ENCODE data around the gene PLB1.

The PLB1 gene

GRCh38 chr2:28567061-28567471 is 71.2 kb downstream of the PLB1 start:
- intact Hi-C loops (cut with DNase I; ENCODE audit: low total_unique reads), result loop anchor here (10.0 kb wide), 1 partner anchor 318 kb away; no protein-coding TSS in a partner anchor

DNA sequence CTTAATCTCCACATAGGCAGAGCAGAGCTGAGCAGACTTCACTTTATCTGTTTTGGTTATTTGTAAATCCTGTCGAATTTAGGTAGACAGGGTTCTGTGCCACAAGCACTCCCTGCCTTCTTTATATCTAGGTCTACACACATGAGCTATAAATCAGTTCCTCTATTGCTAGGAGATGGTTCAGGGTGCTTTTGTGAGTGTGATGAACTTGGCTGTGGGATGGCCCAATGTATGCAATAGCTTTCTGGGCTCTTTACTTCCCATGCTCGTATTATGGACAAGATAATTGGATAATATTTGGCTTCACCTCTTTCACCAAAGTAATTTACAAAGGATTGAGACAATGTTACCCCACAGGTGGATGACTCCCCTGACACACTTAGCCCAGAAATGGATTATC is 72.2 kb downstream of the PLB1 start:
- Histone ChIP-seq H3K27me3 (no peaks in the 10 kb centered on the region), H3K4me3 (no peak overlapping the region), H3K4me1 (peaks cover 0 to 27% (median 5%) of the 10 kb centered on the region in 4 donors), H3K36me3 (no peaks in the 10 kb centered on the region), H3K27ac (no peak overlapping the region), H3K9me3 (no peaks in the 10 kb centered on the region)
- intact Hi-C loops (cut with DNase I; ENCODE audit: low total_unique reads), result loop anchor here (10.0 kb wide), 1 partner anchor 317 kb away; no protein-coding TSS in a partner anchor
- no peak for TF ChIP-seq CTCF (IDR thresholded peaks at IDR 0.05)
- no peak for DNase-seq

More at GRCh38 chr2:28567061-28567471, 71.2 kb downstream of the PLB1 start:
- Histone ChIP-seq H3K27me3 (no peaks in the 10 kb centered on the region), H3K4me3 (peak overlapping the region; percentile 55 to 67), H3K4me1 (peaks cover 0 to 27% (median 5%) of the 10 kb centered on the region in 4 donors), H3K9me3 (no peaks in the 10 kb centered on the region), H3K27ac (peak overlapping the region; percentile 57 to 62), H3K36me3 (no peaks in the 10 kb centered on the region)
- DNase-seq, result no peak
- TF ChIP-seq CTCF (IDR thresholded peaks at IDR 0.05), result no peak

- Histone ChIP-seq H3K27me3 (no peaks in the 10 kb centered on the region), H3K36me3 (no peaks in the 10 kb centered on the region), H3K9me3 (no peaks in the 10 kb centered on the region), H3K4me3 (no peak overlapping the region), H3K27ac (no peak overlapping the region), H3K4me1 (peaks cover 0 to 27% (median 5%) of the 10 kb centered on the region in 4 donors)
- no peak for DNase-seq
- intact Hi-C loops (cut with DNase I; ENCODE audit: low total_unique reads), result loop anchor here (10.0 kb wide), 1 partner anchor 316 kb away; no protein-coding TSS in a partner anchor
- no peak for TF ChIP-seq CTCF (IDR thresholded peaks at IDR 0.05)
Observed at GRCh38 chr2:28568533-28568932, 72.7 kb downstream of the PLB1 start.

- H3K27me3 ChIP-seq, result no peaks in the 10 kb centered on the region
- H3K27ac ChIP-seq, result no peak overlapping the region
- peaks cover 0 to 27% (median 5%) of the 10 kb centered on the region in 4 donors for H3K4me1 ChIP-seq
- intact Hi-C loops (cut with DNase I; ENCODE audit: low total_unique reads), result no loop called here
- DNase-seq, result no peak
- no peaks in the 10 kb centered on the region for H3K9me3 ChIP-seq
- no peaks in the 10 kb centered on the region for H3K36me3 ChIP-seq
- H3K4me3 ChIP-seq, result no peak overlapping the region
- TF ChIP-seq CTCF (IDR thresholded peaks at IDR 0.05), result no peak
Observed at GRCh38 chr2:28570431-28570830, 74.6 kb downstream of the PLB1 start.

DNA sequence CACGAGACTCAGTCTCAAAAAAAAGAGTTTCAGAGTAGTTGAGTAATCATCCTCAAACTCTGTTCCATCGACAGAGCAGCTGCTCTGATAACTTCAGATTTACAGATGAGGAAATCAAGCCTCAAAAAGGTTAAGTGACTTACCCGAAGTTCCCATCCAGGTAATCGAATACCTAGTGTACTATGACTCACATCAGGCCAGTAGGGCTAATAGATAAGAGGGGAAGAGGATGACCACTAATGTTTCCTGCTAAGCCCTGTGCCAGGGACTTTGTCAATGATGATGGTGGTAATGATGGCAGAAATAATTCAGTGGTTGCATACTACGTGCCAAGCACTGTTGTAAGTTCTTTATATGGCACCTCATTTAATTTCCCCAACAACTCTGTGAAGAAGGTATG is 80.9 kb downstream of the PLB1 start:
- Histone ChIP-seq H3K4me3 (no peak overlapping the region), H3K27ac (no peak overlapping the region), H3K36me3 (no peaks in the 10 kb centered on the region), H3K4me1 (no peaks in the 10 kb centered on the region), H3K27me3 (no peaks in the 10 kb centered on the region), H3K9me3 (no peaks in the 10 kb centered on the region)
- TF ChIP-seq CTCF (IDR thresholded peaks at IDR 0.05), result no peak
- DNase-seq, result no peak
- intact Hi-C loops (cut with DNase I; ENCODE audit: low total_unique reads), result no loop called here

Measured in tibial artery (tissue), 4 donors.